ENCODE data around the gene RPS15.

- TF ChIP-seq ZNF212 (CRISPR knock-in tag; IDR thresholded peaks at IDR 0.05) (no peak), TAF1 (IDR thresholded peaks at IDR 0.05; ENCODE audit: control insufficient read depth, extremely low read depth, insufficient read depth, low read length, severe bottlenecking) (no peak), MECOM (CRISPR knock-in tag; IDR thresholded peaks at IDR 0.05) (no peak), HDAC1 (IDR thresholded peaks at IDR 0.05) (no peak), GATA2 (CRISPR knock-in tag; IDR thresholded peaks at IDR 0.05) (no peak), SMAD4 (CRISPR knock-in tag; conservative IDR thresholded peaks at IDR 0.05) (no peak), POLR2AphosphoS5 (IDR thresholded peaks at IDR 0.05; ENCODE audit: control insufficient read depth, insufficient read depth, low read depth, low read length) (no peak)
- TF ChIP-seq, protein P1, sequence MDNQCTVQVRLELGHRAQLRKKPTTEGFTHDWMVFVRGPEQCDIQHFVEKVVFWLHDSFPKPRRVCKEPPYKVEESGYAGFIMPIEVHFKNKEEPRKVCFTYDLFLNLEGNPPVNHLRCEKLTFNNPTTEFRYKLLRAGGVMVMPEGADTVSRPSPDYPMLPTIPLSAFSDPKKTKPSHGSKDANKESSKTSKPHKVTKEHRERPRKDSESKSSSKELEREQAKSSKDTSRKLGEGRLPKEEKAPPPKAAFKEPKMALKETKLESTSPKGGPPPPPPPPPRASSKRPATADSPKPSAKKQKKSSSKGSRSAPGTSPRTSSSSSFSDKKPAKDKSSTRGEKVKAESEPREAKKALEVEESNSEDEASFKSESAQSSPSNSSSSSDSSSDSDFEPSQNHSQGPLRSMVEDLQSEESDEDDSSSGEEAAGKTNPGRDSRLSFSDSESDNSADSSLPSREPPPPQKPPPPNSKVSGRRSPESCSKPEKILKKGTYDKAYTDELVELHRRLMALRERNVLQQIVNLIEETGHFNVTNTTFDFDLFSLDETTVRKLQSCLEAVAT (IDR thresholded peaks at IDR 0.05), result no peak
- TF ChIP-seq, protein P2, sequence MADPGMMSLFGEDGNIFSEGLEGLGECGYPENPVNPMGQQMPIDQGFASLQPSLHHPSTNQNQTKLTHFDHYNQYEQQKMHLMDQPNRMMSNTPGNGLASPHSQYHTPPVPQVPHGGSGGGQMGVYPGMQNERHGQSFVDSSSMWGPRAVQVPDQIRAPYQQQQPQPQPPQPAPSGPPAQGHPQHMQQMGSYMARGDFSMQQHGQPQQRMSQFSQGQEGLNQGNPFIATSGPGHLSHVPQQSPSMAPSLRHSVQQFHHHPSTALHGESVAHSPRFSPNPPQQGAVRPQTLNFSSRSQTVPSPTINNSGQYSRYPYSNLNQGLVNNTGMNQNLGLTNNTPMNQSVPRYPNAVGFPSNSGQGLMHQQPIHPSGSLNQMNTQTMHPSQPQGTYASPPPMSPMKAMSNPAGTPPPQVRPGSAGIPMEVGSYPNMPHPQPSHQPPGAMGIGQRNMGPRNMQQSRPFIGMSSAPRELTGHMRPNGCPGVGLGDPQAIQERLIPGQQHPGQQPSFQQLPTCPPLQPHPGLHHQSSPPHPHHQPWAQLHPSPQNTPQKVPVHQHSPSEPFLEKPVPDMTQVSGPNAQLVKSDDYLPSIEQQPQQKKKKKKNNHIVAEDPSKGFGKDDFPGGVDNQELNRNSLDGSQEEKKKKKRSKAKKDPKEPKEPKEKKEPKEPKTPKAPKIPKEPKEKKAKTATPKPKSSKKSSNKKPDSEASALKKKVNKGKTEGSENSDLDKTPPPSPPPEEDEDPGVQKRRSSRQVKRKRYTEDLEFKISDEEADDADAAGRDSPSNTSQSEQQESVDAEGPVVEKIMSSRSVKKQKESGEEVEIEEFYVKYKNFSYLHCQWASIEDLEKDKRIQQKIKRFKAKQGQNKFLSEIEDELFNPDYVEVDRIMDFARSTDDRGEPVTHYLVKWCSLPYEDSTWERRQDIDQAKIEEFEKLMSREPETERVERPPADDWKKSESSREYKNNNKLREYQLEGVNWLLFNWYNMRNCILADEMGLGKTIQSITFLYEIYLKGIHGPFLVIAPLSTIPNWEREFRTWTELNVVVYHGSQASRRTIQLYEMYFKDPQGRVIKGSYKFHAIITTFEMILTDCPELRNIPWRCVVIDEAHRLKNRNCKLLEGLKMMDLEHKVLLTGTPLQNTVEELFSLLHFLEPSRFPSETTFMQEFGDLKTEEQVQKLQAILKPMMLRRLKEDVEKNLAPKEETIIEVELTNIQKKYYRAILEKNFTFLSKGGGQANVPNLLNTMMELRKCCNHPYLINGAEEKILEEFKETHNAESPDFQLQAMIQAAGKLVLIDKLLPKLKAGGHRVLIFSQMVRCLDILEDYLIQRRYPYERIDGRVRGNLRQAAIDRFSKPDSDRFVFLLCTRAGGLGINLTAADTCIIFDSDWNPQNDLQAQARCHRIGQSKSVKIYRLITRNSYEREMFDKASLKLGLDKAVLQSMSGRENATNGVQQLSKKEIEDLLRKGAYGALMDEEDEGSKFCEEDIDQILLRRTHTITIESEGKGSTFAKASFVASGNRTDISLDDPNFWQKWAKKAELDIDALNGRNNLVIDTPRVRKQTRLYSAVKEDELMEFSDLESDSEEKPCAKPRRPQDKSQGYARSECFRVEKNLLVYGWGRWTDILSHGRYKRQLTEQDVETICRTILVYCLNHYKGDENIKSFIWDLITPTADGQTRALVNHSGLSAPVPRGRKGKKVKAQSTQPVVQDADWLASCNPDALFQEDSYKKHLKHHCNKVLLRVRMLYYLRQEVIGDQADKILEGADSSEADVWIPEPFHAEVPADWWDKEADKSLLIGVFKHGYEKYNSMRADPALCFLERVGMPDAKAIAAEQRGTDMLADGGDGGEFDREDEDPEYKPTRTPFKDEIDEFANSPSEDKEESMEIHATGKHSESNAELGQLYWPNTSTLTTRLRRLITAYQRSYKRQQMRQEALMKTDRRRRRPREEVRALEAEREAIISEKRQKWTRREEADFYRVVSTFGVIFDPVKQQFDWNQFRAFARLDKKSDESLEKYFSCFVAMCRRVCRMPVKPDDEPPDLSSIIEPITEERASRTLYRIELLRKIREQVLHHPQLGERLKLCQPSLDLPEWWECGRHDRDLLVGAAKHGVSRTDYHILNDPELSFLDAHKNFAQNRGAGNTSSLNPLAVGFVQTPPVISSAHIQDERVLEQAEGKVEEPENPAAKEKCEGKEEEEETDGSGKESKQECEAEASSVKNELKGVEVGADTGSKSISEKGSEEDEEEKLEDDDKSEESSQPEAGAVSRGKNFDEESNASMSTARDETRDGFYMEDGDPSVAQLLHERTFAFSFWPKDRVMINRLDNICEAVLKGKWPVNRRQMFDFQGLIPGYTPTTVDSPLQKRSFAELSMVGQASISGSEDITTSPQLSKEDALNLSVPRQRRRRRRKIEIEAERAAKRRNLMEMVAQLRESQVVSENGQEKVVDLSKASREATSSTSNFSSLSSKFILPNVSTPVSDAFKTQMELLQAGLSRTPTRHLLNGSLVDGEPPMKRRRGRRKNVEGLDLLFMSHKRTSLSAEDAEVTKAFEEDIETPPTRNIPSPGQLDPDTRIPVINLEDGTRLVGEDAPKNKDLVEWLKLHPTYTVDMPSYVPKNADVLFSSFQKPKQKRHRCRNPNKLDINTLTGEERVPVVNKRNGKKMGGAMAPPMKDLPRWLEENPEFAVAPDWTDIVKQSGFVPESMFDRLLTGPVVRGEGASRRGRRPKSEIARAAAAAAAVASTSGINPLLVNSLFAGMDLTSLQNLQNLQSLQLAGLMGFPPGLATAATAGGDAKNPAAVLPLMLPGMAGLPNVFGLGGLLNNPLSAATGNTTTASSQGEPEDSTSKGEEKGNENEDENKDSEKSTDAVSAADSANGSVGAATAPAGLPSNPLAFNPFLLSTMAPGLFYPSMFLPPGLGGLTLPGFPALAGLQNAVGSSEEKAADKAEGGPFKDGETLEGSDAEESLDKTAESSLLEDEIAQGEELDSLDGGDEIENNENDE (IDR thresholded peaks at IDR 0.05; ENCODE audit: low read depth, low read length), result no peak
Observed at GRCh38 chr19:1412323-1412923, 25.8 kb upstream of the RPS15 start.

Data from K562 (cell line).